A549 (cell line): Measurements from ENCODE around the gene ABCC1. TPM values are rescaled to one million over a fixed set of nuclear protein-coding genes. Genes with fewer than 3 reads are reported as not detected.

ENCODE experiments used
- ATAC-seq, 2 experiments: fragments of 200-7000 bp in 1 of 2; fragments of >200 bp in 1 of 2; cut with Nextera tagmentation in 1 of 2; cut with Tn5 transposase in 1 of 2; 3 replicates each; pipeline versions ENCODE4 v1.8.0 to v1.9.1; 2018 to 2020; ENCODE audit warnings: mild to moderate bottlenecking in 1 of 2, moderate library complexity in 1 of 2
- CTCF ChIA-PET: fragments of 300-600 bp; sonication (Branson Sonifier 250); formaldehyde crosslinking; extraction: SDS; loops from one replicate; lab custom pipeline; 2021; ENCODE audit warnings: antibody characterized with exemption, inconsistent platforms; lab: Yijun Ruan, JAX
- POLR2A ChIA-PET: fragments of 350-600 bp; formaldehyde crosslinking; extraction: SDS; loops from one replicate; lab custom pipeline; 2021; ENCODE audit warnings: antibody characterized with exemption, inconsistent platforms; lab: Yijun Ruan, JAX
- DNase-seq, 2 experiments: peaks; one replicate each; pipeline versions ENCODE4 v3.0.0 to v3.0.0-alpha.2; 2011 to 2016; ENCODE audit warnings: low read depth in 1 of 2, low spot score in 1 of 2
- FAIRE-seq: peaks from 2 replicates; lab custom pipeline; 2011; peaks lifted over from hg19 to GRCh38; lab: Jason Lieb, UNC
- H3K27ac ChIP-seq, 2 experiments: fragments of >200 bp; sonication (Bioruptor Twin); formaldehyde crosslinking; 3 replicates each; pipeline ENCODE4 v1.5.1; 2016 to 2017
- H3K4me1 ChIP-seq: fragments of >200 bp; sonication (Bioruptor Twin); formaldehyde crosslinking; 3 replicates; pipeline ENCODE4 v1.6.1; 2016
- H3K4me2 ChIP-seq: fragments of >200 bp; sonication (Bioruptor Twin); formaldehyde crosslinking; 3 replicates; pipeline ENCODE4 v1.6.1; 2016
- H3K4me3 ChIP-seq: fragments of >200 bp; sonication (Bioruptor Twin); formaldehyde crosslinking; 3 replicates; pipeline ENCODE4 v1.5.1; 2016
- H3K9me3 ChIP-seq: fragments of >200 bp; sonication (Bioruptor Twin); formaldehyde crosslinking; 3 replicates; pipeline ENCODE4 v1.6.1; 2016
- BCL3 ChIP-seq: fragments of >200 bp; sonication (Bioruptor Twin); formaldehyde crosslinking; IDR thresholded peaks from 3 replicates; pipeline ENCODE4 v1.6.1; 2016
- CBX8 ChIP-seq: fragments of 200-600 bp; sonication (generic); IDR thresholded peaks from 2 replicates; pipeline ENCODE4 v1.6.1; 2016
- CTCF ChIP-seq: fragments of >200 bp; sonication (Bioruptor Twin); formaldehyde crosslinking; IDR thresholded peaks from 3 replicates; pipeline ENCODE4 v1.5.1; 2016
- E2F6 ChIP-seq: IDR thresholded peaks from 2 replicates; pipeline ENCODE4 v1.6.1; 2012; ENCODE audit warnings: low read depth, borderline replicate concordance
- FOSB ChIP-seq: fragments of 250-450 bp; sonication (Bioruptor Pico); IDR thresholded peaks from 2 replicates; pipeline ENCODE4 v1.5.0; 2020; ENCODE audit warnings: mild to moderate bottlenecking, moderate library complexity
- FOXS1 ChIP-seq: fragments of 250-450 bp; sonication (Bioruptor Pico); IDR thresholded peaks from 2 replicates; pipeline ENCODE4 v1.5.0; 2020; ENCODE audit warnings: mild to moderate bottlenecking, moderate library complexity
- GATA3 ChIP-seq: IDR thresholded peaks from 2 replicates; pipeline ENCODE4 v1.6.1; 2012; ENCODE audit warnings: borderline replicate concordance
- HDAC2 ChIP-seq: fragments of 200-600 bp; sonication (generic); IDR thresholded peaks from 2 replicates; pipeline ENCODE4 v1.6.1; 2016
- HOXA7 ChIP-seq: fragments of 250-450 bp; sonication (Bioruptor Pico); IDR thresholded peaks from 2 replicates; pipeline ENCODE4 v1.5.0; 2020; ENCODE audit warnings: mild to moderate bottlenecking, moderate library complexity
- MAFK ChIP-seq: fragments of 450-650 bp; IDR thresholded peaks from 2 replicates; pipeline ENCODE4 v1.6.1; 2014; ENCODE audit not compliant: partially characterized antibody
- MAZ ChIP-seq: fragments of 150-350 bp; IDR thresholded peaks from 2 replicates; pipeline ENCODE4 v1.6.1; 2014; ENCODE audit warnings: antibody characterized with exemption, low read depth, low read length, borderline replicate concordance
- MYC ChIP-seq: IDR thresholded peaks from 2 replicates; pipeline ENCODE4 v1.6.1; 2012; ENCODE audit warnings: mild to moderate bottlenecking, inconsistent platforms, low read length, improper control_type of control experiment, borderline replicate concordance
- NR3C1 ChIP-seq: fragments of >200 bp; sonication (Bioruptor Twin); formaldehyde crosslinking; IDR thresholded peaks from 3 replicates; pipeline ENCODE4 v1.6.1; 2017
- PHF8 ChIP-seq: fragments of 200-600 bp; sonication (generic); IDR thresholded peaks from 2 replicates; pipeline ENCODE4 v1.6.1; 2016; ENCODE audit warnings: low read depth, mild to moderate bottlenecking, antibody characterized with exemption, moderate library complexity, borderline replicate concordance
- POLR2AphosphoS2 ChIP-seq: conservative IDR thresholded peaks from 2 replicates; pipeline ENCODE4 v1.6.1; 2012; ENCODE audit warnings: low read length, improper control_type of control experiment, inconsistent platforms
- REST ChIP-seq: fragments of 200-600 bp; sonication (generic); IDR thresholded peaks from 2 replicates; pipeline ENCODE4 v1.6.1; 2016; ENCODE audit warnings: antibody characterized with exemption, mild to moderate bottlenecking, moderate library complexity
- SREBF2 ChIP-seq: fragments of 450-650 bp; IDR thresholded peaks from 2 replicates; pipeline ENCODE4 v1.6.1; 2014; ENCODE audit warnings: mild to moderate bottlenecking, moderate library complexity
- TFCP2L1 ChIP-seq: fragments of 250-450 bp; sonication (Bioruptor Pico); IDR thresholded peaks from 2 replicates; pipeline ENCODE4 v1.5.0; 2021; ENCODE audit warnings: mild to moderate bottlenecking
- ZSCAN20 ChIP-seq: fragments of 250-450 bp; sonication (Bioruptor Pico); IDR thresholded peaks from 2 replicates; pipeline ENCODE4 v1.8.0; 2022; ENCODE audit warnings: mild to moderate bottlenecking, moderate library complexity
- WGBS: methylation state at CpG from one replicate; pipeline ENCODE4 v1.1.6; 2017; ENCODE audit errors: missing lambda C conversion rate; 5-methylcytosine and 5-hydroxymethylcytosine counted together
- polyA plus RNA-seq, 4 experiments: library from polyadenylated mRNA; depleted of rRNA in 3 of 4; stranded (reverse); fragments of >200 nt; fragmentation: RNase III in 1 of 4; extraction: RNeasy Plus Mini Kit Qiagen cat#74134 plus additional on column Dnase treatment in 1 of 4; gene quantifications; 2 replicates in 3 of 4; 3 replicates in 1 of 4; pipeline ENCODE4 v1.2.3, GENCODE V29; 2011 to 2017

The ABCC1 gene
- polyA plus RNA-seq, 2 of the 4 experiments (the other 2 are of a cell fraction), result 56.5 to 93.8 TPM

- TF ChIP-seq ZSCAN20 (CRISPR knock-in tag) (no peak), CBX8 (no peak), HOXA7 (CRISPR knock-in tag) (no peak), MAFK (no peak), HDAC2 (no peak), FOSB (no peak), MAZ (no peak), POLR2AphosphoS2 (no peak)
Measured at GRCh38 chr16:16139061-16139460, 189.6 kb downstream of the ABCC1 start (continued).

GRCh38 chr16:16139806-16140205, 190.4 kb downstream of the ABCC1 start:
- Histone ChIP-seq H3K27ac (no peak overlapping the region), H3K4me2 (no peak overlapping the region), H3K4me1 (peaks cover 12% of the 10 kb centered on the region; the same call in 2 of the 3 replicates), H3K4me3 (no peak overlapping the region), H3K9me3 (no peaks in the 10 kb centered on the region)
- WGBS, result 90% methylated on average over 7 of the region's 7 CpGs
- POLR2A ChIA-PET, result no interaction called here
- FAIRE-seq (no peak), ATAC-seq (no peak), DNase-seq (no peak)
- TF ChIP-seq CBX8, result no peak
- TF ChIP-seq MAFK, result no peak
- TF ChIP-seq MYC, result no peak
- TF ChIP-seq, all 56 proteins: peak for 0
- CTCF ChIA-PET, result interaction anchor here (1.3 to 1.4 kb wide), 3 partner anchors 13 to 383 kb away, joined by 4 to 5 read pairs (median 4); no protein-coding TSS in a partner anchor

- TF ChIP-seq SREBF2 (no peak), FOXS1 (CRISPR knock-in tag) (no peak), GATA3 (no peak), BCL3 (no peak), CBX8 (no peak), REST (no peak), TFCP2L1 (CRISPR knock-in tag) (no peak), CTCF (no peak), MAFK (no peak), NR3C1 (no peak), E2F6 (no peak), PHF8 (no peak)
- DNase-seq (no peak), ATAC-seq (no peak), FAIRE-seq (no peak)
- Histone ChIP-seq H3K4me2 (no peak overlapping the region), H3K27ac (no peak overlapping the region), H3K4me3 (no peak overlapping the region), H3K4me1 (peaks cover 11% of the 10 kb centered on the region; the same call in 2 of the 3 replicates), H3K9me3 (no peaks in the 10 kb centered on the region)
- 88% methylated on average over 4 of the region's 4 CpGs for whole genome bisulfite sequencing
- ChIA-PET CTCF (interaction anchor here (0.6 to 1.3 kb wide), 3 partner anchors 13 to 384 kb away, joined by 4 read pairs; no protein-coding TSS in a partner anchor), POLR2A (no interaction called here)
Measured at GRCh38 chr16:16140537-16140936, 191.1 kb downstream of the ABCC1 start.
